Kasumi-1 (cell line): ENCODE data around the gene EIF4E1B.

Experiments
- DNase-seq, 2 experiments: peaks; one replicate each; lab custom pipeline; 2025; lab: John Stamatoyannopoulos, UW

EIF4E1B gene

GRCh38 chr5:176626876-176627236 is 3.6 kb upstream of the EIF4E1B start:
- no peak for DNase-seq

- DNase-seq: no peak
Measured at GRCh38 chr5:176627582-176627981, 2.9 kb upstream of the EIF4E1B start.

- no peak for DNase-seq
Measured at GRCh38 chr5:176628406-176629228, 1.9 kb upstream of the EIF4E1B start.

GRCh38 chr5:176629317-176629852 is 1.1 kb upstream of the EIF4E1B start:
- DNase-seq: no peak

GRCh38 chr5:176630681-176631222 is 277 bp downstream of the EIF4E1B start:
- no peak for DNase-seq

GRCh38 chr5:176631383-176632200 is 1.1 kb downstream of the EIF4E1B start:
- DNase-seq: no peak

- no peak for DNase-seq
Measured at GRCh38 chr5:176632745-176633144, 2.3 kb downstream of the EIF4E1B start.

GRCh38 chr5:176633598-176633997 is 3.1 kb downstream of the EIF4E1B start:
- DNase-seq: no peak

GRCh38 chr5:176636426-176636825 is 6.0 kb downstream of the EIF4E1B start:
- DNase-seq: no peak

- no peak for DNase-seq
Measured at GRCh38 chr5:176637556-176637955, 7.1 kb downstream of the EIF4E1B start.

- DNase-seq: no peak
Measured at GRCh38 chr5:176638437-176638836, 8.0 kb downstream of the EIF4E1B start.

GRCh38 chr5:176639208-176639607 is 8.7 kb downstream of the EIF4E1B start:
- DNase-seq: no peak

- DNase-seq: no peak
Measured at GRCh38 chr5:176639981-176640380, 9.5 kb downstream of the EIF4E1B start.

GRCh38 chr5:176640616-176641015 is 10.1 kb downstream of the EIF4E1B start:
- DNase-seq: no peak

GRCh38 chr5:176642675-176643490 is 12.4 kb downstream of the EIF4E1B start:
- no peak for DNase-seq

- no peak for DNase-seq
Measured at GRCh38 chr5:176643491-176644219, 13.2 kb downstream of the EIF4E1B start.

- DNase-seq: no peak
Measured at GRCh38 chr5:176644294-176644693, 13.8 kb downstream of the EIF4E1B start.

GRCh38 chr5:176644878-176645670 is 14.6 kb downstream of the EIF4E1B start:
- DNase-seq: no peak

GRCh38 chr5:176646049-176646706 is 15.7 kb downstream of the EIF4E1B start:
- DNase-seq: no peak

GRCh38 chr5:176646707-176647029 is 16.2 kb downstream of the EIF4E1B start:
- DNase-seq: peak; percentile 55 to 60
